Activated CD4-positive, alpha-beta T cell treated with anti-CD3 and anti-CD28 coated beads for 36 hours (primary cell): Measurements from ENCODE around the gene B4GALT2. TPM values are rescaled to one million over a fixed set of nuclear protein-coding genes. Genes with fewer than 3 reads are reported as not detected.

Experiments used
- ATAC-seq: fragments of 200-7000 bp; cut with Tn5 transposase; one replicate; pipeline ENCODE4 v1.10.0; 2021; ENCODE audit warnings: mild to moderate bottlenecking, moderate library complexity
- CTCF ChIA-PET: fragments of 350-600 bp; sonication (Branson Sonifier 250); formaldehyde crosslinking; loops from one replicate; lab custom pipeline; 2021; ENCODE audit warnings: antibody characterized with exemption; lab: Charles Lee
- POLR2A ChIA-PET: fragments of 350-600 bp; sonication (Branson Sonifier 250); formaldehyde crosslinking; loops from one replicate; lab custom pipeline; 2021; ENCODE audit warnings: antibody characterized with exemption, inconsistent platforms; lab: Charles Lee
- DNase-seq: peaks from one replicate; pipeline ENCODE4 v3.0.0-alpha.2; 2020
- H3K27ac Mint-ChIP-seq: one replicate; pipeline ENCODE4 v1.8.0; 2021; ENCODE audit warnings: mixed read lengths
- H3K27me3 Mint-ChIP-seq: one replicate; pipeline ENCODE4 v1.8.0; 2021; ENCODE audit warnings: mixed read lengths
- H3K36me3 Mint-ChIP-seq: one replicate; pipeline ENCODE4 v1.8.0; 2021; ENCODE audit warnings: low read depth, mixed read lengths
- H3K4me1 Mint-ChIP-seq: one replicate; pipeline ENCODE4 v1.8.0; 2021; ENCODE audit warnings: mixed read lengths
- H3K4me3 Mint-ChIP-seq: one replicate; pipeline ENCODE4 v1.8.0; 2021; ENCODE audit warnings: mild to moderate bottlenecking, moderate library complexity, mixed read lengths
- H3K9me3 Mint-ChIP-seq: one replicate; pipeline ENCODE4 v1.8.0; 2021; ENCODE audit warnings: low read depth, mixed read lengths
- intact Hi-C, 2 experiments: fragments of 100-400 bp; cut with DNase I in 1 of 2; cut with micrococcal nuclease in 1 of 2; formaldehyde crosslinking; loops; one replicate each; pipeline versions ENCODE4 v1.14.2 to v1.15.1; 2022 to 2024; cut with DNase I, micrococcal nuclease
- total RNA-seq, 2 experiments: library from RNA; stranded (reverse); gene quantifications; one replicate each; pipeline ENCODE4 v1.2.3, GENCODE V29; 2021

B4GALT2 gene
- total RNA-seq, 2 experiments from 2014 or later: 27.9 to 35.3 TPM

- POLR2A ChIA-PET: interaction anchor here (0.6 kb wide), 1 partner anchor 50 kb away, joined by 5 read pairs; no protein-coding TSS in a partner anchor
- DNase-seq (no peak), ATAC-seq (no peak)
- Mint-ChIP-seq H3K4me1 (peaks cover 46% of the 10 kb centered on the region), H3K36me3 (peaks cover 48% of the 10 kb centered on the region), H3K27me3 (peaks cover 5% of the 10 kb centered on the region), H3K9me3 (no peaks in the 10 kb centered on the region), H3K27ac (no peak overlapping the region), H3K4me3 (peak overlapping the region; percentile 74)
- CTCF ChIA-PET: interaction anchor here (0.6 to 1.3 kb wide), 3 partner anchors 27 to 46 kb away, joined by 3 to 4 read pairs (median 3); no protein-coding TSS in a partner anchor
- intact Hi-C loops: loop anchor here in 1 of 2 experiments (5.0 kb wide), 2 partner anchors 234 to 526 kb away; partner anchors contain the start of genes DMAP1 and HYI
These were observed 803 bp upstream of the B4GALT2 start for GRCh38 chr1:43978264-43978550.

- H3K4me1 Mint-ChIP-seq: peaks cover 37% of the 10 kb centered on the region
- ATAC-seq (no peak), DNase-seq (no peak)
- H3K4me3 Mint-ChIP-seq: no peak overlapping the region
- ChIA-PET CTCF (no interaction called here), POLR2A (no interaction called here)
- peaks cover 42% of the 10 kb centered on the region for H3K36me3 Mint-ChIP-seq
- intact Hi-C loops: loop anchor here in 1 of 2 experiments (1.0 to 5.0 kb wide), 4 partner anchors 51 to 527 kb away; partner anchors contain the start of genes DMAP1, HYI and ST3GAL3
- H3K9me3 Mint-ChIP-seq: no peaks in the 10 kb centered on the region
- no peak overlapping the region for H3K27ac Mint-ChIP-seq
- peaks cover 5% of the 10 kb centered on the region for H3K27me3 Mint-ChIP-seq
These were observed 184 bp downstream of the B4GALT2 start for GRCh38 chr1:43979261-43979527.

GRCh38 chr1:43979528-43980254, 681 bp downstream of the B4GALT2 start:
- ATAC-seq (peak; percentile 31), DNase-seq (peak; percentile 52)
- peak overlapping the region; percentile 84 for H3K4me3 Mint-ChIP-seq
- peak overlapping the region; percentile 76 for H3K27ac Mint-ChIP-seq
- H3K36me3 Mint-ChIP-seq: peaks cover 42% of the 10 kb centered on the region
- CTCF ChIA-PET: no interaction called here
- peaks cover 36% of the 10 kb centered on the region for H3K4me1 Mint-ChIP-seq
- POLR2A ChIA-PET: no interaction called here
- no peaks in the 10 kb centered on the region for H3K9me3 Mint-ChIP-seq
- intact Hi-C loops: loop anchor here in 1 of 2 experiments (1.0 to 5.0 kb wide), 4 partner anchors 51 to 527 kb away; partner anchors contain the start of genes DMAP1, HYI and ST3GAL3
- peaks cover 5% of the 10 kb centered on the region for H3K27me3 Mint-ChIP-seq

DNA sequence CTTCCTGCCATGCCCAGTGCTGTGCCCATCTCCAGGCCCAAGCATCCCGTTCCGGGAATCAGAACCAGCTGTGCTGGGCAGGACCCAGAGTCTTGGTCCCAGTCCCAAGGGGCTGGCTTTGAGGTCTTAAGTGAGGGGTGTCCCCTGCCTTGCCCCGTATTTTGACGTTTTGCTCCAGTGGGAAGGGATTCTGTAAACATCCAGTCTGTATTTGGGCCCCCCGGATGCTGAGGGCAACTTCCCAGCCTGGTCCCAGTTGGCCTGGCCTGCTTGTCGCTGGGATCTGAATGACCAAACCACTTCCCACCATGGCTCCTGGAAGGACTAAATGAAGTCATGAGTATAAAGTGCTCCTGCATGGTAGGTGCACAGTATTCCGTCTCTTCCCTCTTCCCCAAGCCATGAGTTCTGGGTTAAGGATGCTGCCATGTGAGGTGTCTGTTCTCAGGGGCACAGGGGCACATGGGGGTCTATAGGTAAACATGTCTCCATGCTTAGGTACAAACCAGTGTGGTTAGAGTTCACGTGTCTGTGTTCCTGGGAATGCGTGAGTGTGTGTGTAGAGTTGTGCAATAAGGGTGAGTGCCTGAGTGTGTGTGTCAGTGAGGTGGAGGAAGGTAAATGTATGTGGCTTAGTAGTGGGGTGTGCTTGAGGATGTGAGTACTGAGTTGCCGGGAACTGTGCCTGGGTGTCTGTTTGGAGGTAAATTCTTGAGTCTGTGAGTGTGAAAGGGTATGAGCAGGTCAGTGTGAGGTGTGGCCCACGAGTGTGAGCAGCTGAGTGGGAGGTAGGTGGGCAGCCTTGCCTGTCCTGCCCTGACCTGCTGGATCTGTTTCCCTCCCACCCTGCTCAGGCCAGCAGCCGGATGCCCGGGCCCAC, 1.5 kb downstream of the B4GALT2 start:
- Mint-ChIP-seq H3K36me3 (peaks cover 43% of the 10 kb centered on the region), H3K4me1 (peaks cover 36% of the 10 kb centered on the region), H3K27ac (peak overlapping the region; percentile 20), H3K4me3 (peak overlapping the region; percentile 84), H3K9me3 (no peaks in the 10 kb centered on the region), H3K27me3 (peaks cover 5% of the 10 kb centered on the region)
- ChIA-PET POLR2A (no interaction called here), CTCF (no interaction called here)
- ATAC-seq (no peak), DNase-seq (no peak)
- intact Hi-C loops: no loop called here

GRCh38 chr1:43981135-43981491, 2.1 kb downstream of the B4GALT2 start:
- H3K27ac Mint-ChIP-seq: no peak overlapping the region
- H3K4me3 Mint-ChIP-seq: no peak overlapping the region
- DNase-seq (no peak), ATAC-seq (no peak)
- ChIA-PET CTCF (no interaction called here), POLR2A (no interaction called here)
- H3K4me1 Mint-ChIP-seq: peaks cover 31% of the 10 kb centered on the region
- H3K9me3 Mint-ChIP-seq: no peaks in the 10 kb centered on the region
- H3K27me3 Mint-ChIP-seq: peaks cover 5% of the 10 kb centered on the region
- intact Hi-C loops: no loop called here
- peaks cover 47% of the 10 kb centered on the region for H3K36me3 Mint-ChIP-seq

DNA sequence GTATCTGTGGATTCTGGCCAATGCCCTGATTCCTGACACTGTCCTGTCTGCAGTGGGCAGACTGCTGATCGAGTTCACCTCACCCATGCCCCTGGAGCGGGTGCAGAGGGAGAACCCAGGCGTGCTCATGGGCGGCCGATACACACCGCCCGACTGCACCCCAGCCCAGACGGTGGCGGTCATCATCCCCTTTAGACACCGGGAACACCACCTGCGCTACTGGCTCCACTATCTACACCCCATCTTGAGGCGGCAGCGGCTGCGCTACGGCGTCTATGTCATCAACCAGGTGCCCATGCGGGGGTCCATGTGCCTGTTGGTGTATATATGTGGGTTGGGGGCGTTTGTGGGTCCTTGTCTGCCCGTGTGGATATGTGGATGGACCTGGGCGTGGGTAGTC, 2.6 kb downstream of the B4GALT2 start:
- Mint-ChIP-seq H3K4me3 (no peak overlapping the region), H3K27me3 (peaks cover 5% of the 10 kb centered on the region), H3K27ac (no peak overlapping the region), H3K4me1 (peaks cover 26% of the 10 kb centered on the region), H3K36me3 (peaks cover 42% of the 10 kb centered on the region), H3K9me3 (no peaks in the 10 kb centered on the region)
- intact Hi-C loops: no loop called here
- POLR2A ChIA-PET: no interaction called here
- DNase-seq (no peak), ATAC-seq (no peak)
- CTCF ChIA-PET: no interaction called here

- ATAC-seq: no peak
- peaks cover 5% of the 10 kb centered on the region for H3K27me3 Mint-ChIP-seq
- no peaks in the 10 kb centered on the region for H3K9me3 Mint-ChIP-seq
- POLR2A ChIA-PET: no interaction called here
- H3K27ac Mint-ChIP-seq: no peak overlapping the region
- CTCF ChIA-PET: no interaction called here
- H3K4me3 Mint-ChIP-seq: no peak overlapping the region
- intact Hi-C loops: no loop called here
- DNase-seq: no peak
- H3K36me3 Mint-ChIP-seq: peaks cover 36% of the 10 kb centered on the region
- H3K4me1 Mint-ChIP-seq: peaks cover 20% of the 10 kb centered on the region
These were observed 3.2 kb downstream of the B4GALT2 start for GRCh38 chr1:43982241-43982640.

DNA sequence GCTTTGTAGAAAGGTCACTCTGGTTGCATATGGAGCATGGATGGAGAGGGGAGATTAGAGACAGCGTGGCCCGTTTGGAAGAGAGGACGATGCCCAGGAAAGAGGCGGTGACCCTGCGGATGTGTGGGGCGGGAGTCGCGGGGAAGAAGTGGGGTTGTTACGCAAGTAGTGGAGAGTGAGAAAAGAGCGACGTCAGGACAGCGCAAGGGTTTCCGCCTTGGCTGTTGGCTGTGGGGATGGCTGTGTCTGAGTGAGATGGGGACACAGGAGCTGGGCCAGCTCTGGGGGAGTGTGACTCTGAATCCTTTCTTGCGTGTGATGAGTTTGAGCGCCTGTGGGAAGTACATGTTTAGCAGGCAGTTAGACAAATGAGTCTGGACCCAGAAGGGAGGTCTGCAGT, 3.8 kb downstream of the B4GALT2 start:
- intact Hi-C loops: no loop called here
- peaks cover 30% of the 10 kb centered on the region for H3K36me3 Mint-ChIP-seq
- H3K27me3 Mint-ChIP-seq: peaks cover 5% of the 10 kb centered on the region
- no peak for DNase-seq
- peaks cover 15% of the 10 kb centered on the region for H3K4me1 Mint-ChIP-seq
- ATAC-seq: no peak
- no peaks in the 10 kb centered on the region for H3K9me3 Mint-ChIP-seq
- ChIA-PET CTCF (no interaction called here), POLR2A (no interaction called here)
- H3K4me3 Mint-ChIP-seq: no peak overlapping the region
- no peak overlapping the region for H3K27ac Mint-ChIP-seq

DNA sequence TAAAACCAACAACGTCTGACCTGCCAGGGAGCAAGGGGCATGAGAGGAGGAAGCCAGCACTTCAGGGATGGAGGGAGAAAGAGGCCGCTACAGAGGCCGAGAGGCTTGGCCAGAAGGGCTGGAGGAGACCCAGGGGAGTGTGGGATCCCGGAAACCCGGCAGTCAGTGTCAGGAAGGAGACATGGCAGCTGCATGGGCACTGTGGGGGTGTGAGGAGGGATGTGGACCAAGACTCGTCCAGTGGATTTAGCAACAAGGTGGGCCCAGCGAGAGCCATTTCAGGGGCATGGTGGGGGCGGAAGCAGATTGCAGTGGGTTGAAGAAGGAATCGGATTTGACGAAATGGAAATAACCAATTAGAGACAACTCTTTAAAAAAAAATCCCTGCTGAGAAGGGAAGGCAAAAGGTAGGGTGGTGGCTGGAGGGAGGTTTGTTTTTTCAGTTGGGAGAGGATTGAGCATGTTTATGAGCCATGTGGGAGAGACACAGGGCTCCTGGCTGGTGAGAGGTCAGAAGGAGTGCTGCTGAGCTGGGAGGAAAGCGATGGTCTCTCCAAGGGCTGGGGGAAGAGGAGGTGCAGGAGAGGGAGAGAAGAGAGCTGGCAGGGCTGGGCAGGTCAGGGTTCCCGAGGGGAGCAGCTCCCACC, 4.4 kb downstream of the B4GALT2 start:
- Mint-ChIP-seq H3K4me1 (peaks cover 10% of the 10 kb centered on the region), H3K4me3 (no peak overlapping the region), H3K36me3 (peaks cover 24% of the 10 kb centered on the region), H3K9me3 (no peaks in the 10 kb centered on the region), H3K27me3 (peaks cover 5% of the 10 kb centered on the region), H3K27ac (no peak overlapping the region)
- CTCF ChIA-PET: interaction anchor here (0.5 kb wide), 1 partner anchor 182 kb away, joined by 4 read pairs; no protein-coding TSS in a partner anchor
- DNase-seq (no peak), ATAC-seq (no peak)
- POLR2A ChIA-PET: no interaction called here
- intact Hi-C loops: no loop called here

DNA sequence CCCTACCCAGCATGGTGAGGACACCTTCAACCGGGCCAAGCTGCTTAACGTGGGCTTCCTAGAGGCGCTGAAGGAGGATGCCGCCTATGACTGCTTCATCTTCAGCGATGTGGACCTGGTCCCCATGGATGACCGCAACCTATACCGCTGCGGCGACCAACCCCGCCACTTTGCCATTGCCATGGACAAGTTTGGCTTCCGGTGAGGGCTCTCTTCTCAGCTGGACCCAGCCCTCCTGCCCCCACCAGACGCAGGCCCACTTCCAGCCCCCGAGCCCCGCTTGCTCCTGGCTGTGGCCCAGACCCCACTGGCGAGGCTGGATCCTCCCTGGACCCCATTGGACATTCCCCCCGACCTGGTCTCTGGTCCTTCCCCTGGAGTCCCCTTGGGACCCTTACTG, 5.8 kb downstream of the B4GALT2 start:
- H3K27ac Mint-ChIP-seq: no peak overlapping the region
- DNase-seq (no peak), ATAC-seq (no peak)
- CTCF ChIA-PET: interaction anchor here (0.7 kb wide), 1 partner anchor 1609 kb away, joined by 3 read pairs; no protein-coding TSS in a partner anchor
- POLR2A ChIA-PET: no interaction called here
- peaks cover 18% of the 10 kb centered on the region for H3K36me3 Mint-ChIP-seq
- peaks cover 4% of the 10 kb centered on the region for H3K27me3 Mint-ChIP-seq
- peaks cover 6% of the 10 kb centered on the region for H3K4me1 Mint-ChIP-seq
- no peaks in the 10 kb centered on the region for H3K9me3 Mint-ChIP-seq
- intact Hi-C loops: no loop called here
- no peak overlapping the region for H3K4me3 Mint-ChIP-seq

DNA sequence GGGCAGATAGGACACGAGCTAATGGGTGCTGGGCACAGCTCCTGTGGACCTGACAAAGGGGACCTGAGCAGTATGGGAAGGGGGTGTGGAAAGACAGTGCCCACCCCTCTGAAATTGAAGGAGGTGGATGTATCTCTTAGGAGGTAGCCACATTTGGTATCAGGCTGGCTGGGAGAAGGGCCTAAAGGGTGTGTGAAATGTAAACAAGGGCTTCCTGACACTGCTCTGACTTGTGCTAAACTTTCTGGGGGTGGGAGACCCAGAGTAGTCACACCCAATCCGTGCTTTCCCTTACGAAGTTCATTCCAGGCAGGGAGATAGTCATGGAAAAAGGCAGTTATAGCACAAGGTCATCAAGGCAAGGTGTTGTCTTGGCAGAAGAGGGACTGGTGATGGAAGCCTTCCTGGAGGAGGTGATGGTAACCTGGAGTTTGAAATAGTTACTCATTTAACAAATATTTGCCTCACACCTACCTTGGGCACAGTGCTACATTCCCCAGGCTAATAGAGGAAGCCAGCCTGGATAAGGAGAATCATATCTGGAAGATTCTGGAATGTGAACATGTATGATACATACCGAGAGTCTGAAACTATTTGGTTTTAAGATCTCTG, 7.1 kb downstream of the B4GALT2 start:
- no peak overlapping the region for H3K27ac Mint-ChIP-seq
- POLR2A ChIA-PET: no interaction called here
- peaks cover 13% of the 10 kb centered on the region for H3K36me3 Mint-ChIP-seq
- intact Hi-C loops: no loop called here
- no peaks in the 10 kb centered on the region for H3K27me3 Mint-ChIP-seq
- peaks cover 3% of the 10 kb centered on the region for H3K4me1 Mint-ChIP-seq
- no peak overlapping the region for H3K4me3 Mint-ChIP-seq
- CTCF ChIA-PET: no interaction called here
- no peaks in the 10 kb centered on the region for H3K9me3 Mint-ChIP-seq
- ATAC-seq (no peak), DNase-seq (no peak)
